Gastrocnemius medialis (tissue), 4 donors: ENCODE data around the gene CES1. TPM values are rescaled to one million over a fixed set of nuclear protein-coding genes. Genes with fewer than 3 reads are reported as not detected.
"Not testable (repeated sequence)": the region's sequence is repeated elsewhere in the genome, so short reads cannot be mapped to it uniquely, and the experiment has no call there.

Source experiments
- ATAC-seq, 2 donors: fragments of 150-250 bp; one replicate each; pipeline ENCODE4 v1.9.1; 2016
- DNase-seq, 2 donors: peaks; one replicate each; pipeline ENCODE4 v3.0.0-alpha.2; 2019
- H3K27ac ChIP-seq, 4 donors: fragments of 200-600 bp; sonication (generic); 1 replicate in 1 of 4; 2 replicates in 3 of 4; pipeline ENCODE4 v1.5.1; 2016 to 2018; ENCODE audit warnings: mild to moderate bottlenecking in 2 of 4, moderate library complexity in 1 of 4
- H3K27me3 ChIP-seq, 3 donors: fragments of 200-600 bp; sonication (generic) in 2 of 3; 1 replicate in 1 of 3; 2 replicates in 2 of 3; pipeline versions ENCODE4 v1.5.1 to v1.6.0; 2016 to 2019; ENCODE audit warnings: mild to moderate bottlenecking in 1 of 3, moderate library complexity in 1 of 3
- H3K36me3 ChIP-seq, 2 donors: fragments of 200-600 bp; sonication (generic) in 1 of 2; one replicate each; pipeline ENCODE4 v1.5.1; 2017 to 2018
- H3K4me1 ChIP-seq, 2 donors: fragments of 200-600 bp; sonication (generic) in 1 of 2; one replicate each; pipeline ENCODE4 v1.5.1; 2016 to 2017; ENCODE audit warnings: mild to moderate bottlenecking in 2 of 2
- H3K4me3 ChIP-seq, 4 donors: fragments of 200-600 bp; sonication (generic) in 3 of 4; 1 replicate in 1 of 4; 2 replicates in 3 of 4; pipeline ENCODE4 v1.5.1; 2016 to 2019; ENCODE audit warnings: mild to moderate bottlenecking in 2 of 4
- H3K9me3 ChIP-seq, 3 donors: fragments of 200-600 bp; sonication (generic) in 2 of 3; 1 replicate in 1 of 3; 2 replicates in 2 of 3; pipeline ENCODE4 v1.5.1; 2016 to 2019
- CTCF ChIP-seq, 5 experiments: fragments of 450-650 bp in 3 of 5; fragments of 200-600 bp in 2 of 5; sonication (generic) in 2 of 5; IDR thresholded peaks in 4 of 5; conservative IDR thresholded peaks in 1 of 5; 1 replicate in 4 of 5; 2 replicates in 1 of 5; pipeline ENCODE4 v1.5.1; 2016 to 2019; ENCODE audit warnings: antibody characterized with exemption in 5 of 5, mild to moderate bottlenecking in 3 of 5, moderate library complexity in 3 of 5
- POLR2A ChIP-seq, 2 donors: fragments of 450-650 bp; IDR thresholded peaks; one replicate each; pipeline ENCODE4 v1.6.1; 2017; ENCODE audit warnings: antibody characterized with exemption in 2 of 2, mild to moderate bottlenecking in 2 of 2, moderate library complexity in 2 of 2
- in situ Hi-C, 4 donors: fragments of 200-750 bp; cut with MboI; loops; one replicate each; pipeline versions ENCODE4 v1.15.0 to v1.8.0; 2017; ENCODE audit warnings: low sequenced_read_pairs in 4 of 4
- intact Hi-C: fragments of 100-400 bp; cut with DNase I; formaldehyde crosslinking; loops from one replicate; pipeline ENCODE4 v1.15.1; 2023; ENCODE audit warnings: low total_unique reads
- total RNA-seq, 4 donors: library from RNA; depleted of rRNA; stranded (reverse); fragments of >200 nt; gene quantifications; one replicate each; pipeline versions ENCODE4 v1.1.0 to v1.2.3, GENCODE V29; 2016

The CES1 gene
- total RNA-seq, 4 donors from 2014 or later: 2.2 to 5.1 (median 3.1) TPM

DNA sequence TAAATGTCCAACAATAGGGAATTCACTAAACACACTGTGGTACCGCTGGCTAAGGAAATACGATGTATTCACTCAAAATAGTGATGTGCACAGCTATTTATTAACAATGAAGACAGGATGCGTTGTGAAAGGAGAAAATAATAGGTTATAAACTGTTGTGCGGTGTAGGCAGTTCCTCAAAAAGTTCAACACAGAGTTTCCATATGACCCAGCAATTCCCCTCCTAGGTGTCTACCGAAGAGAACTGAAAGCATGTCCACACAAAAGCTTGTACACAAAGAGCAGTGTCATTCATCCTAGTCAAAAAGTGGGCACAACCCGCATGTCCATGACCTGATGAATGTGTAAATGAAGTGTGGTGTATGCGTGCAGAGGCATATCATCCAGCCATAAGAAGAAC, 1.2 kb upstream of the CES1 start:
- Histone ChIP-seq H3K4me1 (no peaks in the 10 kb centered on the region), H3K27me3 (no peaks in the 10 kb centered on the region), H3K36me3 (no peaks in the 10 kb centered on the region), H3K9me3 (no peaks in the 10 kb centered on the region), H3K4me3 (no peak overlapping the region), H3K27ac (no peak overlapping the region)
- TF ChIP-seq POLR2A (IDR thresholded peaks at IDR 0.05) (no peak), CTCF (IDR thresholded peaks at IDR 0.05 in 4 of 5, conservative IDR thresholded peaks at IDR 0.05 in 1 of 5) (no peak)
- intact Hi-C loops (no loop called here), in situ Hi-C loops (loop anchor here in 1 of 4 donors (25.0 kb wide), 1 partner anchor 372 kb away; no protein-coding TSS in a partner anchor)
- no peak for ATAC-seq
- no peak for DNase-seq

- TF ChIP-seq POLR2A (IDR thresholded peaks at IDR 0.05): no peak
- TF ChIP-seq CTCF (IDR thresholded peaks at IDR 0.05 in 4 of 5, conservative IDR thresholded peaks at IDR 0.05 in 1 of 5): no peak
- peak overlapping the region in 3 of 4 donors; percentile 10 to 31 (median 19) for H3K4me3 ChIP-seq
- no peak for ATAC-seq
Measured at GRCh38 chr16:55832425-55832772, 497 bp downstream of the CES1 start.

GRCh38 chr16:55830658-55831294, 2.1 kb downstream of the CES1 start:
- Histone ChIP-seq H3K4me3 (no peak overlapping the region), H3K36me3 (no peaks in the 10 kb centered on the region), H3K27me3 (no peaks in the 10 kb centered on the region), H3K9me3 (no peaks in the 10 kb centered on the region), H3K27ac (no peak overlapping the region), H3K4me1 (no peaks in the 10 kb centered on the region)
- TF ChIP-seq POLR2A (IDR thresholded peaks at IDR 0.05): no peak
- TF ChIP-seq CTCF (IDR thresholded peaks at IDR 0.05 in 4 of 5, conservative IDR thresholded peaks at IDR 0.05 in 1 of 5): no peak
- ATAC-seq: no peak
- DNase-seq: no peak
- intact Hi-C loops: no loop called here
- in situ Hi-C loops: loop anchor here in 1 of 4 donors (25.0 kb wide), 1 partner anchor 368 kb away; no protein-coding TSS in a partner anchor

More at GRCh38 chr16:55832425-55832772, 497 bp downstream of the CES1 start:
- Histone ChIP-seq H3K27ac (peak overlapping the region in 2 of 4 donors; percentile 10 to 20), H3K36me3 (no peaks in the 10 kb centered on the region), H3K4me1 (no peaks in the 10 kb centered on the region), H3K9me3 (no peaks in the 10 kb centered on the region), H3K27me3 (no peaks in the 10 kb centered on the region)
- intact Hi-C loops: no loop called here
- in situ Hi-C loops: loop anchor here in 1 of 4 donors (25.0 kb wide), 1 partner anchor 370 kb away; no protein-coding TSS in a partner anchor
- no peak for DNase-seq

DNA sequence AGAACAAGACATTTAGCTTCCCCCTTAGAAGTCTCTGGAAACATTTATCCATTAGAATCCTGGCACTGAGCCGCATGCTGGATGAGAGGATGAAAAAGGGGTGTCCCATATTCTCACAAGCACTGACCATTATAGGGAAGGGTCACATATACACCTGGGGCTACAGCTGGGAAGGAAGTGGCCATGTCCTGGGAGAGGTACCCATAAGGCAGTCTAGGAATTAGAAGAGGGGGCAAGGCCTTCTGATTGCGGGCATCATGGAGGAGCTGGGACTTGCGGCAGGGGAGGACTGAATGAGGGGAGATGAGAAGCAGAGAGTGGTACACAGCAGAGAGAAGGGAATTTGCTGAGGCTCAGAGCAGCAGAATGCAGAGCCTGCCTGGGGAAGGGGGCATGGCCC, 3.7 kb downstream of the CES1 start:
- DNase-seq, H3K9me3 ChIP-seq, H3K4me1 ChIP-seq, H3K27ac ChIP-seq, ATAC-seq, H3K27me3 ChIP-seq, intact Hi-C loops, H3K4me3 ChIP-seq, H3K36me3 ChIP-seq: not testable (repeated sequence)
- in situ Hi-C loops: loop anchor here in 1 of 4 donors (25.0 kb wide), 1 partner anchor 367 kb away; no protein-coding TSS in a partner anchor

- intact Hi-C loops: no loop called here
- H3K9me3 ChIP-seq: no peaks in the 10 kb centered on the region
- TF ChIP-seq CTCF (IDR thresholded peaks at IDR 0.05 in 4 of 5, conservative IDR thresholded peaks at IDR 0.05 in 1 of 5) (no peak), POLR2A (IDR thresholded peaks at IDR 0.05) (no peak)
- no peak overlapping the region for H3K4me3 ChIP-seq
- DNase-seq: no peak
- H3K4me1 ChIP-seq: no peaks in the 10 kb centered on the region
- no peaks in the 10 kb centered on the region for H3K27me3 ChIP-seq
- in situ Hi-C loops: loop anchor here in 1 of 4 donors (25.0 kb wide), 1 partner anchor 366 kb away; no protein-coding TSS in a partner anchor
- no peaks in the 10 kb centered on the region for H3K36me3 ChIP-seq
- no peak overlapping the region for H3K27ac ChIP-seq
- ATAC-seq: no peak
Measured at GRCh38 chr16:55828680-55829079, 4.2 kb downstream of the CES1 start.
